ENCODE measurements around the gene GSTT2.

The GSTT2 gene

DNA sequence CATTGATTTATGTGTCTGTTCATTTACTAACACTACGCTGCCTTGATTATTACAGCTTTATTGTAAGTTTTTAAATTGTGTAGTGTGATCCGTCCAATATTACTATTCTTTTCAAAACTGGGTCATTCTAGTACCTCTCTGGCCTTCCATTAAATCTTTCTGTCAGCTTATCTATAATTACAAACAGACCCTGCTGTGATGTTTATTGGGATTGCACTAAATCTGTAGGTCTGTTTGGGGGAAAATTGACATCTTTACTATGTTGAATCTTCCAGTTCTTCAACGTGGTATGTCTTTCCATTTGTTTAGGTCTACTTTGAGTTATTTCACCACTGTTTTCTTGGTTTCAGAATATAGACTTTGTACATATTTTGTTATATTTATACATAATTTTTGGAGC is 46.8 kb downstream of the GSTT2 start (continued):
- peak; percentile 88 for TF ChIP-seq ZNF561 (tag by site-specific recombination; IDR thresholded peaks at IDR 0.05; ENCODE audit: borderline replicate concordance)
- TF ChIP-seq ZNF560 (tag by site-specific recombination; IDR thresholded peaks at IDR 0.05; ENCODE audit: borderline replicate concordance): no peak
- TF ChIP-seq, protein P1, sequence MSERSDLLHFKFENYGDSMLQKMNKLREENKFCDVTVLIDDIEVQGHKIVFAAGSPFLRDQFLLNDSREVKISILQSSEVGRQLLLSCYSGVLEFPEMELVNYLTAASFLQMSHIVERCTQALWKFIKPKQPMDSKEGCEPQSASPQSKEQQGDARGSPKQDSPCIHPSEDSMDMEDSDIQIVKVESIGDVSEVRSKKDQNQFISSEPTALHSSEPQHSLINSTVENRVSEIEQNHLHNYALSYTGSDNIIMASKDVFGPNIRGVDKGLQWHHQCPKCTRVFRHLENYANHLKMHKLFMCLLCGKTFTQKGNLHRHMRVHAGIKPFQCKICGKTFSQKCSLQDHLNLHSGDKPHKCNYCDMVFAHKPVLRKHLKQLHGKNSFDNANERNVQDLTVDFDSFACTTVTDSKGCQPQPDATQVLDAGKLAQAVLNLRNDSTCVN (tag by site-specific recombination; optimal IDR thresholded peaks at IDR 0.05): no peak
- TF ChIP-seq ZNF155 (tag by site-specific recombination; IDR thresholded peaks at IDR 0.05): no peak
- TF ChIP-seq ZNF707 (tag by site-specific recombination; IDR thresholded peaks at IDR 0.05): no peak
- peak; percentile 77 for TF ChIP-seq HIC1 (tag by site-specific recombination; IDR thresholded peaks at IDR 0.05)
- peak; percentile 66; the same call in 1 of the 2 replicates for TF ChIP-seq SCRT1 (tag by site-specific recombination; IDR thresholded peaks at IDR 0.05; ENCODE audit: borderline replicate concordance)
- TF ChIP-seq ZNF76 (tag by site-specific recombination; IDR thresholded peaks at IDR 0.05; ENCODE audit: borderline replicate concordance, low read depth): no peak
- peak; percentile 64 for TF ChIP-seq ZEB2 (tag by site-specific recombination; IDR thresholded peaks at IDR 0.05)
- peak; percentile 59 for TF ChIP-seq ZNF629 (tag by site-specific recombination; IDR thresholded peaks at IDR 0.05)
- TF ChIP-seq GFI1B (tag by site-specific recombination; IDR thresholded peaks at IDR 0.05): peak; percentile 91
- no peak for TF ChIP-seq ZNF416 (tag by site-specific recombination; IDR thresholded peaks at IDR 0.05)
- TF ChIP-seq ZNF510 (tag by site-specific recombination; IDR thresholded peaks at IDR 0.05; ENCODE audit: insufficient replicate concordance): no peak
- no peak for TF ChIP-seq ZNF777 (tag by site-specific recombination; IDR thresholded peaks at IDR 0.05; ENCODE audit: borderline replicate concordance)

DNA sequence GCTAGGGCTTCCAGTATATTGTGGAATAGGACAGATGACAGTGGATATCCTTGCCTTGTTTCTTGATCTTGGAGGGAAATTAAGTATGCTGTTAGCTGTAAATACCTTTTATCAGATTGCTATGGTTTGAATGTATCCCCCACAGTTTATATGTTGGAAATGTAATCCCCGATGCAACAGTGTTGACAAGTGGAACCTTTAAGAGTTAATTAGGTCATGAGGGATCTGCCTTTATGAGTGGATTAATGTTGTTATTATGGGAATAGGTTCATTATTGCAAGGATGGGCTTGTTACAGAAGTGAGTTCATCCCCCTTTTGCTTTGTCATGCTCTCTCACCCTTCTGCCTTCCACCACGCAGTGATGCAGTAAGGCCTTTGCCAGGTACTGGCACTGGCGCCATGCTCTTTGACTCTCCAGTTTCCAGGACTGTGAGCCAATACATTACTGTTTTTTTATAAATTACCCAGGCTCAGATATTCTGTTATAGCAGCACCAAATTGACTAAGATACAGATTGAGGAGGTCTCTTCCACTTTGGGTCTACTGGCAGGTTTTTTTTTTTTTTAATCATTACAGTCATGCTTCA is 47.5 kb downstream of the GSTT2 start:
- Histone ChIP-seq H3K4me1 (ENCODE audit: control insufficient read depth, insufficient read depth, low read length) (peaks cover 21% of the 10 kb centered on the region), H3K4me3 (ENCODE audit: low read depth, low read length) (no peak overlapping the region), H3K27ac (ENCODE audit: extremely low read depth, low read depth, low read length) (no peak overlapping the region), H3K36me3 (ENCODE audit: control insufficient read depth in 2 of 2, insufficient read depth in 1 of 2, low read length in 2 of 2) (peaks cover 6% of the 10 kb centered on the region in 2 experiments; a peak in 2 of 3 replicates), H3K9me3 (ENCODE audit: control insufficient read depth, insufficient read depth, low read depth, low read length) (no peaks in the 10 kb centered on the region)
- POLR2A ChIA-PET: interaction anchor here (1.6 kb wide), 1 partner anchor 17 kb away, joined by 4 read pairs; the partner anchor contains the start of gene CABIN1
- CTCF ChIA-PET: interaction anchor here (1.3 kb wide), 1 partner anchor 162 kb away, joined by 3 read pairs; no protein-coding TSS in a partner anchor
- TF ChIP-seq SP7 (tag by site-specific recombination; IDR thresholded peaks at IDR 0.05): no peak
- TF ChIP-seq IKZF3 (tag by site-specific recombination; IDR thresholded peaks at IDR 0.05): peak; percentile 61; the same call in 1 of the 2 replicates
- no peak for TF ChIP-seq ZFP37 (tag by site-specific recombination; IDR thresholded peaks at IDR 0.05)
- TF ChIP-seq, protein P2, sequence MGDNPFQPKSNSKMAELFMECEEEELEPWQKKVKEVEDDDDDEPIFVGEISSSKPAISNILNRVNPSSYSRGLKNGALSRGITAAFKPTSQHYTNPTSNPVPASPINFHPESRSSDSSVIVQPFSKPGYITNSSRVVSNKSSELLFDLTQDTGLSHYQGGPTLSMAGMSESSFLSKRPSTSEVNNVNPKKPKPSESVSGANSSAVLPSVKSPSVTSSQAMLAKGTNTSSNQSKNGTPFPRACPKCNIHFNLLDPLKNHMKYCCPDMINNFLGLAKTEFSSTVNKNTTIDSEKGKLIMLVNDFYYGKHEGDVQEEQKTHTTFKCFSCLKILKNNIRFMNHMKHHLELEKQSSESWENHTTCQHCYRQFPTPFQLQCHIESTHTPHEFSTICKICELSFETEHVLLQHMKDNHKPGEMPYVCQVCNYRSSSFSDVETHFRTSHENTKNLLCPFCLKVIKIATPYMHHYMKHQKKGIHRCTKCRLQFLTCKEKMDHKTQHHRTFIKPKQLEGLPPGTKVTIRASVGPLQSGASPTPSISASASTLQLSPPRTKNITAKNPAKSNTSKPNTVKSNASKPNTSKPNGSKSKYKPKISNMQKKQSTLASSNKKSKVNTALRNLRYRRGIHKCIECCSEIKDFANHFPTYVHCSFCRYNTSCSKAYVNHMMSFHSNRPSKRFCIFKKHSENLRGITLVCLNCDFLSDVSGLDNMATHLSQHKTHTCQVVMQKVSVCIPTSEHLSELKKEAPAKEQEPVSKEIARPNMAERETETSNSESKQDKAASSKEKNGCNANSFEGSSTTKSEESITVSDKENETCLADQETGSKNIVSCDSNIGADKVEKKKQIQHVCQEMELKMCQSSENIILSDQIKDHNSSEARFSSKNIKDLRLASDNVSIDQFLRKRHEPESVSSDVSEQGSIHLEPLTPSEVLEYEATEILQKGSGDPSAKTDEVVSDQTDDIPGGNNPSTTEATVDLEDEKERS (tag by site-specific recombination; IDR thresholded peaks at IDR 0.05): no peak
- TF ChIP-seq PBX3 (CRISPR knock-in tag; IDR thresholded peaks at IDR 0.05): no peak
- TF ChIP-seq GLIS2 (tag by site-specific recombination; IDR thresholded peaks at IDR 0.05): no peak
- TF ChIP-seq, protein P3, sequence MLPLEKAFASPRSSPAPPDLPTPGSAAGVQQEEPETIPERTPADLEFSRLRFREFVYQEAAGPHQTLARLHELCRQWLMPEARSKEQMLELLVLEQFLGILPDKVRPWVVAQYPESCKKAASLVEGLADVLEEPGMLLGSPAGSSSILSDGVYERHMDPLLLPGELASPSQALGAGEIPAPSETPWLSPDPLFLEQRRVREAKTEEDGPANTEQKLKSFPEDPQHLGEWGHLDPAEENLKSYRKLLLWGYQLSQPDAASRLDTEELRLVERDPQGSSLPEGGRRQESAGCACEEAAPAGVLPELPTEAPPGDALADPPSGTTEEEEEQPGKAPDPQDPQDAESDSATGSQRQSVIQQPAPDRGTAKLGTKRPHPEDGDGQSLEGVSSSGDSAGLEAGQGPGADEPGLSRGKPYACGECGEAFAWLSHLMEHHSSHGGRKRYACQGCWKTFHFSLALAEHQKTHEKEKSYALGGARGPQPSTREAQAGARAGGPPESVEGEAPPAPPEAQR (tag by site-specific recombination; IDR thresholded peaks at IDR 0.05): no peak
- TF ChIP-seq, protein P4, sequence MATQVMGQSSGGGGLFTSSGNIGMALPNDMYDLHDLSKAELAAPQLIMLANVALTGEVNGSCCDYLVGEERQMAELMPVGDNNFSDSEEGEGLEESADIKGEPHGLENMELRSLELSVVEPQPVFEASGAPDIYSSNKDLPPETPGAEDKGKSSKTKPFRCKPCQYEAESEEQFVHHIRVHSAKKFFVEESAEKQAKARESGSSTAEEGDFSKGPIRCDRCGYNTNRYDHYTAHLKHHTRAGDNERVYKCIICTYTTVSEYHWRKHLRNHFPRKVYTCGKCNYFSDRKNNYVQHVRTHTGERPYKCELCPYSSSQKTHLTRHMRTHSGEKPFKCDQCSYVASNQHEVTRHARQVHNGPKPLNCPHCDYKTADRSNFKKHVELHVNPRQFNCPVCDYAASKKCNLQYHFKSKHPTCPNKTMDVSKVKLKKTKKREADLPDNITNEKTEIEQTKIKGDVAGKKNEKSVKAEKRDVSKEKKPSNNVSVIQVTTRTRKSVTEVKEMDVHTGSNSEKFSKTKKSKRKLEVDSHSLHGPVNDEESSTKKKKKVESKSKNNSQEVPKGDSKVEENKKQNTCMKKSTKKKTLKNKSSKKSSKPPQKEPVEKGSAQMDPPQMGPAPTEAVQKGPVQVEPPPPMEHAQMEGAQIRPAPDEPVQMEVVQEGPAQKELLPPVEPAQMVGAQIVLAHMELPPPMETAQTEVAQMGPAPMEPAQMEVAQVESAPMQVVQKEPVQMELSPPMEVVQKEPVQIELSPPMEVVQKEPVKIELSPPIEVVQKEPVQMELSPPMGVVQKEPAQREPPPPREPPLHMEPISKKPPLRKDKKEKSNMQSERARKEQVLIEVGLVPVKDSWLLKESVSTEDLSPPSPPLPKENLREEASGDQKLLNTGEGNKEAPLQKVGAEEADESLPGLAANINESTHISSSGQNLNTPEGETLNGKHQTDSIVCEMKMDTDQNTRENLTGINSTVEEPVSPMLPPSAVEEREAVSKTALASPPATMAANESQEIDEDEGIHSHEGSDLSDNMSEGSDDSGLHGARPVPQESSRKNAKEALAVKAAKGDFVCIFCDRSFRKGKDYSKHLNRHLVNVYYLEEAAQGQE (tag by site-specific recombination; IDR thresholded peaks at IDR 0.05): no peak
- TF ChIP-seq ZNF785 (tag by site-specific recombination; IDR thresholded peaks at IDR 0.05): no peak

All from HEK293 (cell line).